ENCODE data around the gene FOXA1.

The FOXA1 gene

GRCh38 chr14:37589715-37590427 lies 5.2 kb downstream of the FOXA1 start:
- DNase-seq (ENCODE audit: low spot score), result no peak

GRCh38 chr14:37588956-37589714 lies 5.9 kb downstream of the FOXA1 start:
- no peak for DNase-seq (ENCODE audit: low spot score)

GRCh38 chr14:37588667-37588955 lies 6.4 kb downstream of the FOXA1 start:
- no peak for DNase-seq (ENCODE audit: low spot score)

GRCh38 chr14:37587881-37588666 lies 7.0 kb downstream of the FOXA1 start:
- DNase-seq (ENCODE audit: low spot score), result no peak

GRCh38 chr14:37587131-37587803 lies 7.8 kb downstream of the FOXA1 start:
- no peak for DNase-seq (ENCODE audit: low spot score)

- DNase-seq (ENCODE audit: low spot score), result no peak
These were observed 8.3 kb downstream of the FOXA1 start for GRCh38 chr14:37586797-37587130.

GRCh38 chr14:37585971-37586796 lies 8.9 kb downstream of the FOXA1 start:
- no peak for DNase-seq (ENCODE audit: low spot score)

GRCh38 chr14:37585101-37585511 lies 9.9 kb downstream of the FOXA1 start:
- no peak for DNase-seq (ENCODE audit: low spot score)

- no peak for DNase-seq (ENCODE audit: low spot score)
These were observed 10.6 kb downstream of the FOXA1 start for GRCh38 chr14:37584211-37585100.

- no peak for DNase-seq (ENCODE audit: low spot score)
These were observed 11.5 kb downstream of the FOXA1 start for GRCh38 chr14:37583358-37584210.

GRCh38 chr14:37580146-37580545 lies 14.9 kb downstream of the FOXA1 start:
- DNase-seq (ENCODE audit: low spot score), result no peak

GRCh38 chr14:37579274-37579673 lies 15.8 kb downstream of the FOXA1 start:
- DNase-seq (ENCODE audit: low spot score), result no peak

GRCh38 chr14:37573356-37573755 lies 21.7 kb downstream of the FOXA1 start:
- DNase-seq (ENCODE audit: low spot score), result no peak

- no peak for DNase-seq (ENCODE audit: low spot score)
These were observed 23.7 kb downstream of the FOXA1 start for GRCh38 chr14:37571391-37571790.

- no peak for DNase-seq (ENCODE audit: low spot score)
These were observed 25.3 kb downstream of the FOXA1 start for GRCh38 chr14:37569729-37570128.

- DNase-seq (ENCODE audit: low spot score), result no peak
These were observed 28.2 kb downstream of the FOXA1 start for GRCh38 chr14:37566811-37567371.

- no peak for DNase-seq (ENCODE audit: low spot score)
These were observed 29.5 kb downstream of the FOXA1 start for GRCh38 chr14:37565550-37565949.

GRCh38 chr14:37563189-37563588 lies 31.9 kb downstream of the FOXA1 start:
- DNase-seq (ENCODE audit: low spot score), result no peak

- no peak for DNase-seq (ENCODE audit: low spot score)
These were observed 35.7 kb downstream of the FOXA1 start for GRCh38 chr14:37559386-37559785.

Data from pons (tissue), 1 donor.